ENCODE data around the gene CCNA1.

DNA sequence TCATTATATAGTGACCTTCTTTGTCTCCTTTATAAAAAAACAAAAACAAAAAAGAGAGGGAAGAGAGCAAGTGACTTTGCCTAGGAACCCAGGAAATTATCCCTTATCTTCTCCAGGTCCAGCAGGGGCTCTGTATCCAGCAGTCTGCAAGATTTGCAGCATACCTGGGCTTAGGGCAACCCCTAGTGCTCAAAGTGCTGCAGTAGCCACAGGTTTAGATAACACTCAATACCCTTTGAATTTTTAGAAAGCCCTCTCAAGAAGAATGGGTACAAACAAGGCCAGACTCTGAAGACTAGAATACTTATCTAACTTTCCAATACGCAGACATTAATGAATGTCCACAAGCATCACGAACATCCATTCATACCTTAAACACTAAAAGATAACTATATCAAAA is 43.2 kb downstream of the CCNA1 start:
- TF ChIP-seq CTCF (conservative IDR thresholded peaks at IDR 0.05; ENCODE audit: low read length), result peak; percentile 54
- TF ChIP-seq EZH2phosphoT487 (IDR thresholded peaks at IDR 0.05; ENCODE audit: borderline replicate concordance), result no peak
